ENCODE data around the gene TJP1. TPM values are rescaled to one million over a fixed set of nuclear protein-coding genes. Genes with fewer than 3 reads are reported as not detected.
A peak's percentile ranks its signal among the peaks of the same experiment; 100 is the strongest.

TJP1 gene
- not detected for total RNA-seq
- not detected for total RNA-seq (2013)

DNA sequence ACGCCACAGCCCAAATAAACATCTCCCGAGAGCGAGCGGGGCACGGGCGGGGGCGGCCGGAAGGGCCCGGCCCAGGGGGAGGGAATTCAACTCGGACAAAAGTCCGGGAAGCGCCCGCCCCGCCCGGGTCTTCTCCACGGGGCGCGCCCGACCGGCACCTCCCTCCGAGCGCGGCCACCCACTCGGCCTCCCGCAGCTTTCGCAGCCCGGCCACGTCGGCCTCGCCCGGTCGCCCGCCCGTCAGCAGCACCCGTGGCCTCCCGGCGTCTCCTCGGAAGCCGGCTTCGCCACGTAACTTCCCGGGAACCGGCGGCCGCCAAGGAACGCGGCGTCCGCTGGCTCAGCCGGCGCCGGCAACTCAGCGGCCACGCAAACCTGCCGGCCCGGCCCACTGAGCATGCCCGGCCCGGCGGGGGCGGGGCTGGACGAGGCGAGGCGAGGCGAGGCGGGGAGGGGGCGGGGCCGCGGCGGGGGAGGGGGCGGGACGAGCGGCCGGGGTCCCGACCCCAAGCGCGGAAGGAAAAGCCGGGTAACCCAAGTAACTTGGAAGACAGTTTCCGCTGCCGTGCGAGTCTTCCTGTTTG lies at the start of gene TJP1:
Gene TJP1 (minus strand): TSS at position 369 of the 584 bp plus-strand sequence. CDS start 440 bp downstream, outside the sequence.
- no peak within 1 kb of the TSS for H3K27ac Mint-ChIP-seq
- no peak for TF ChIP-seq CTCF (IDR thresholded peaks at IDR 0.05)
- Histone ChIP-seq H3K27me3 (ENCODE audit: control insufficient read depth, insufficient read depth, low read length) (peaks cover 45% of the 10 kb centered on the region), H3K4me1 (ENCODE audit: control insufficient read depth, insufficient read depth, low read length) (peaks cover 8% of the 10 kb centered on the region), H3K36me3 (ENCODE audit: control insufficient read depth, insufficient read depth, low read length) (no peaks in the 10 kb centered on the region), H3K9me3 (ENCODE audit: control insufficient read depth, insufficient read depth, low read length) (peaks cover 11% of the 10 kb centered on the region), H3K4me3 (ENCODE audit: low read length) (no peak within 1 kb of the TSS), H3K27ac (ENCODE audit: low read length) (no peak within 1 kb of the TSS)
- peak within 1 kb of the TSS; percentile 69 for H3K4me3 Mint-ChIP-seq
- 4% methylated on average over 80 of the region's 80 CpGs for WGBS (ENCODE audit: insufficient coverage)
- peaks cover 2 to 7% of the 10 kb centered on the region in 2 donors for H3K9me3 Mint-ChIP-seq
- peaks cover 14% of the 10 kb centered on the region for H3K36me3 Mint-ChIP-seq
- peaks cover 21 to 39% of the 10 kb centered on the region in 2 donors for H3K27me3 Mint-ChIP-seq (ENCODE audit: low read depth in 2 of 2)
- peak in 1 of 3 donors; percentile 9 for ATAC-seq
- intact Hi-C loops (cut with micrococcal nuclease), result no loop called here
- no peak for DNase-seq
- H3K4me1 Mint-ChIP-seq, result peaks cover 14 to 15% of the 10 kb centered on the region in 2 donors

- Mint-ChIP-seq H3K4me1 (no peaks in the 10 kb centered on the region), H3K36me3 (no peaks in the 10 kb centered on the region), H3K9me3 (no peaks in the 10 kb centered on the region), H3K4me3 (no peak overlapping the region), H3K27ac (no peak overlapping the region), H3K27me3 (ENCODE audit: low read depth in 2 of 2) (peaks cover 11 to 30% of the 10 kb centered on the region in 2 donors)
- no peak for DNase-seq
- Histone ChIP-seq H3K27ac (ENCODE audit: low read length) (no peak overlapping the region), H3K27me3 (ENCODE audit: control insufficient read depth, insufficient read depth, low read length) (no peaks in the 10 kb centered on the region), H3K4me3 (ENCODE audit: low read length) (no peak overlapping the region), H3K36me3 (ENCODE audit: control insufficient read depth, insufficient read depth, low read length) (no peaks in the 10 kb centered on the region), H3K9me3 (ENCODE audit: control insufficient read depth, insufficient read depth, low read length) (no peaks in the 10 kb centered on the region), H3K4me1 (ENCODE audit: control insufficient read depth, insufficient read depth, low read length) (no peaks in the 10 kb centered on the region)
- WGBS (ENCODE audit: insufficient coverage), result 83% methylated on average over 19 of the region's 19 CpGs
- intact Hi-C loops (cut with micrococcal nuclease), result no loop called here
- no peak for TF ChIP-seq CTCF (IDR thresholded peaks at IDR 0.05)
- ATAC-seq, result no peak
Observed at GRCh38 chr15:29871401-29871800, 49.1 kb upstream of the TJP1 start.

DNA sequence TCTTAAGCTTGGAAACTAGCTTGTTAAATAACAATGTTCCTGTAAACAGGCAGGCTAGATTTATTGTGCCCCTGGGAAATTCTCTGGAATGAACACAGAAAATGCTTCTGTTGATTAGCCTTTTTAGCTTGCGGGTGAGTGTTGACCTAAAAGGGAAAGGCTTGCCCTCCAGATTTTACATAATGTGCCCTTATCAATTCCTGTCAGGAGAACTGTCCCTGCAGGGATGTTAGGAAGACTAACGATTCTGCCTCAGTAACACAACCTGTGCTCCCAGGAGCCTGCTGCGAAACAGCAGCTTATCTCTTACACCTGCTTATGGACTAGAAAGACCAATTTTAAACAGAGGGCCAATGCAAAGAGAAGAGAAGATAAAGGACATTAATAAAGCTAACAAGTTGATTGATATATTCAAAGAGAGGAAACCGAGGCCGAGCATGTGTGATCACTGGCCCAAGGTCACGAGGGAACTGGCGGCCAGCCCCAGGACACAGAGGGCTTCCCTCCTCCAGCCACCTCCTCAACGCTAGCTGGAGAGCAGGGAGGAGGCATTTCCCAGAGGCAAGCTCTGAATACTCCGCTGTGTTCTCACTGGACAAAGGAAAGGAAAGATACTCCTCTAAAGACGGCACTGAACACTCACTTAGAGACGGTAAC lies 48.4 kb upstream of the TJP1 start:
- Histone ChIP-seq H3K27me3 (ENCODE audit: control insufficient read depth, insufficient read depth, low read length) (no peaks in the 10 kb centered on the region), H3K36me3 (ENCODE audit: control insufficient read depth, insufficient read depth, low read length) (no peaks in the 10 kb centered on the region), H3K4me1 (ENCODE audit: control insufficient read depth, insufficient read depth, low read length) (no peaks in the 10 kb centered on the region), H3K27ac (ENCODE audit: low read length) (no peak overlapping the region), H3K4me3 (ENCODE audit: low read length) (no peak overlapping the region), H3K9me3 (ENCODE audit: control insufficient read depth, insufficient read depth, low read length) (no peaks in the 10 kb centered on the region)
- no peak for DNase-seq
- Mint-ChIP-seq H3K4me3 (no peak overlapping the region), H3K36me3 (no peaks in the 10 kb centered on the region), H3K27me3 (ENCODE audit: low read depth in 2 of 2) (peaks cover 14 to 30% of the 10 kb centered on the region in 2 donors), H3K27ac (no peak overlapping the region), H3K4me1 (no peaks in the 10 kb centered on the region), H3K9me3 (no peaks in the 10 kb centered on the region)
- TF ChIP-seq CTCF (IDR thresholded peaks at IDR 0.05), result no peak
- ATAC-seq, result no peak
- intact Hi-C loops (cut with micrococcal nuclease), result no loop called here
- WGBS (ENCODE audit: insufficient coverage), result 58% methylated on average over 9 of the region's 11 CpGs

Data from natural killer cell (primary cell).